A549 (cell line): ENCODE data around the gene TGFB1. TPM values are rescaled to one million over a fixed set of nuclear protein-coding genes. Genes with fewer than 3 reads are reported as not detected.

ENCODE experiments used
- ATAC-seq, 2 experiments: fragments of 200-7000 bp in 1 of 2; fragments of >200 bp in 1 of 2; cut with Nextera tagmentation in 1 of 2; cut with Tn5 transposase in 1 of 2; 3 replicates each; pipeline versions ENCODE4 v1.8.0 to v1.9.1; 2018 to 2020; ENCODE audit warnings: mild to moderate bottlenecking in 1 of 2, moderate library complexity in 1 of 2
- CTCF ChIA-PET: fragments of 300-600 bp; sonication (Branson Sonifier 250); formaldehyde crosslinking; extraction: SDS; loops from one replicate; lab custom pipeline; 2021; ENCODE audit warnings: antibody characterized with exemption, inconsistent platforms; lab: Yijun Ruan, JAX
- POLR2A ChIA-PET: fragments of 350-600 bp; formaldehyde crosslinking; extraction: SDS; loops from one replicate; lab custom pipeline; 2021; ENCODE audit warnings: antibody characterized with exemption, inconsistent platforms; lab: Yijun Ruan, JAX
- DNase-seq, 2 experiments: peaks; one replicate each; pipeline versions ENCODE4 v3.0.0 to v3.0.0-alpha.2; 2011 to 2016; ENCODE audit warnings: low read depth in 1 of 2, low spot score in 1 of 2
- FAIRE-seq: peaks from 2 replicates; lab custom pipeline; 2011; peaks lifted over from hg19 to GRCh38; lab: Jason Lieb, UNC
- H3K27ac ChIP-seq, 2 experiments: fragments of >200 bp; sonication (Bioruptor Twin); formaldehyde crosslinking; 3 replicates each; pipeline ENCODE4 v1.5.1; 2016 to 2017
- H3K4me1 ChIP-seq: fragments of >200 bp; sonication (Bioruptor Twin); formaldehyde crosslinking; 3 replicates; pipeline ENCODE4 v1.6.1; 2016
- H3K4me2 ChIP-seq: fragments of >200 bp; sonication (Bioruptor Twin); formaldehyde crosslinking; 3 replicates; pipeline ENCODE4 v1.6.1; 2016
- H3K4me3 ChIP-seq: fragments of >200 bp; sonication (Bioruptor Twin); formaldehyde crosslinking; 3 replicates; pipeline ENCODE4 v1.5.1; 2016
- H3K9me3 ChIP-seq: fragments of >200 bp; sonication (Bioruptor Twin); formaldehyde crosslinking; 3 replicates; pipeline ENCODE4 v1.6.1; 2016
- EHF ChIP-seq: fragments of 250-450 bp; sonication (Bioruptor Pico); IDR thresholded peaks from 2 replicates; pipeline ENCODE4 v1.5.0; 2020; ENCODE audit warnings: mild to moderate bottlenecking
- ELK1 ChIP-seq: fragments of 150-350 bp; IDR thresholded peaks from 2 replicates; pipeline ENCODE4 v1.6.1; 2014; ENCODE audit warnings: low read depth, mild to moderate bottlenecking, low read length
- FOSB ChIP-seq: fragments of 250-450 bp; sonication (Bioruptor Pico); IDR thresholded peaks from 2 replicates; pipeline ENCODE4 v1.5.0; 2020; ENCODE audit warnings: mild to moderate bottlenecking, moderate library complexity
- FOSL2 ChIP-seq, 2 experiments: fragments of 450-650 bp in 1 of 2; fragments of >200 bp in 1 of 2; sonication (Bioruptor Twin) in 1 of 2; formaldehyde crosslinking; IDR thresholded peaks; 2 replicates each; pipeline versions ENCODE4 v1.5.0 to v1.6.1; 2016 to 2020; ENCODE audit warnings: mild to moderate bottlenecking in 1 of 2, moderate library complexity in 1 of 2
- HMGXB4 ChIP-seq: fragments of 250-450 bp; sonication (Bioruptor Pico); IDR thresholded peaks from 2 replicates; pipeline ENCODE4 v1.5.0; 2021; ENCODE audit warnings: mild to moderate bottlenecking, moderate library complexity, borderline replicate concordance
- HOXA7 ChIP-seq: fragments of 250-450 bp; sonication (Bioruptor Pico); IDR thresholded peaks from 2 replicates; pipeline ENCODE4 v1.5.0; 2020; ENCODE audit warnings: mild to moderate bottlenecking, moderate library complexity
- HOXB5 ChIP-seq: fragments of 250-450 bp; sonication (Bioruptor Pico); IDR thresholded peaks from 2 replicates; pipeline ENCODE4 v1.5.0; 2020; ENCODE audit warnings: mild to moderate bottlenecking, moderate library complexity
- JUNB ChIP-seq: fragments of >200 bp; sonication (Bioruptor Twin); formaldehyde crosslinking; IDR thresholded peaks from 2 replicates; pipeline ENCODE4 v1.6.1; 2016
- KDM5A ChIP-seq: fragments of 200-600 bp; sonication (generic); IDR thresholded peaks from 2 replicates; pipeline ENCODE4 v1.6.1; 2016; ENCODE audit warnings: antibody characterized with exemption, mild to moderate bottlenecking
- PBX3 ChIP-seq: IDR thresholded peaks from 2 replicates; pipeline ENCODE4 v1.6.1; 2012
- POLR2AphosphoS2 ChIP-seq: conservative IDR thresholded peaks from 2 replicates; pipeline ENCODE4 v1.6.1; 2012; ENCODE audit warnings: low read length, improper control_type of control experiment, inconsistent platforms
- RAD21 ChIP-seq, 2 experiments: fragments of >200 bp in 1 of 2; sonication (Bioruptor Twin) in 1 of 2; formaldehyde crosslinking in 1 of 2; IDR thresholded peaks in 1 of 2; conservative IDR thresholded peaks in 1 of 2; 2 replicates in 1 of 2; 3 replicates in 1 of 2; pipeline ENCODE4 v1.6.1; 2012 to 2018; ENCODE audit warnings: inconsistent platforms in 1 of 2
- RCOR1 ChIP-seq: fragments of 150-350 bp; IDR thresholded peaks from 2 replicates; pipeline ENCODE4 v1.6.1; 2014; ENCODE audit warnings: antibody characterized with exemption, low read length, low read depth
- TP53 ChIP-seq: fragments of 250-450 bp; sonication (Bioruptor Pico); IDR thresholded peaks from 2 replicates; pipeline ENCODE4 v1.5.0; 2021; ENCODE audit warnings: mild to moderate bottlenecking, moderate library complexity
- WGBS: methylation state at CpG from one replicate; pipeline ENCODE4 v1.1.6; 2017; ENCODE audit errors: missing lambda C conversion rate; 5-methylcytosine and 5-hydroxymethylcytosine counted together
- polyA plus RNA-seq, 4 experiments: library from polyadenylated mRNA; depleted of rRNA in 3 of 4; stranded (reverse); fragments of >200 nt; fragmentation: RNase III in 1 of 4; extraction: RNeasy Plus Mini Kit Qiagen cat#74134 plus additional on column Dnase treatment in 1 of 4; gene quantifications; 2 replicates in 3 of 4; 3 replicates in 1 of 4; pipeline ENCODE4 v1.2.3, GENCODE V29; 2011 to 2017
- TF ChIP-seq, protein P1 (sequence below): fragments of 250-450 bp; sonication (Bioruptor Pico); IDR thresholded peaks from 2 replicates; pipeline ENCODE4 v1.5.0; 2020; ENCODE audit warnings: low read depth, mild to moderate bottlenecking, moderate library complexity
- TF ChIP-seq, protein P2 (sequence below): fragments of 200-600 bp; sonication (generic); IDR thresholded peaks from 2 replicates; pipeline ENCODE4 v1.6.1; 2016; ENCODE audit warnings: antibody characterized with exemption, mild to moderate bottlenecking, moderate library complexity

The TGFB1 gene
- polyA plus RNA-seq, 2 of the 4 experiments (the other 2 are of a cell fraction): 6.0 to 83.2 TPM

DNA sequence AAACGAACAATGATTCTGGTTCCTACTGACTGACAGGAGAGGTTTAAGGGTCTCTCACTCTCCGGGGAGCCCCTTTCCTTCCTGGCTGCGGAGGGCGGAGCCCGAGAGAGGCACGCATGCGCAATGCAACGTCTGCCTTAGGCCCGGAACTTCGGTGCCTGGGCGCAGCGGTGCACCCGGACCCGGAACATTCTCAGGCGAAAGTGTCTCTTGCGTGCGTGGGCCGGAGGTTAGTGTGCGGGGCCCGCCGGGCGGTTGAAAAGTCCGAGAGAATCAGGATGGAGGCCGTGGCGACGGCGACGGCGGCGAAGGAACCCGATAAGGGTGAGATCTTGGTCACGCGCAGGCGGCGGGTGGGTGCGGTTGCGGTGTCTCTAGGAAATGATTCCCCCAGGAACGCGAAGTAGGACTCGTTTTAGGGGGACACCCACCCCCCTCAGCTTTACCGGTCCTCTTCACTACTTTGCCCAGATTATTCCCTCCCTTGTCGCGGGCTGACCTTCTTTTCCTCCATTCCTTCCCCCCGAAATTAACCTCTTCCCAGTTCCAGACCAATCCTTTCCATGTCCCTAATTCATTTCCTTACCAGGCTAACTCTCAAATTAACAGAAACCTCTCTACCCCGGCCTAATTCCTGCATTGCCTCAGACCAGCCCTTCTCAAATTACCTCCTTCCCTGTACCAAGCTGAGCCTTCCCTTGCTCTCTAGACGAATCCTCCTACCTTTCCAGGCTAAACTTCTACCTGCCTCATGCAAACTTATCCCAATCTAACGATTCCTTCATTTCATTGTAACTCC, 43.5 kb downstream of the TGFB1 start, which contains the start of gene CCDC97 (continued):
- TF ChIP-seq ELK1 (no peak), HMGXB4 (CRISPR knock-in tag) (peak; percentile 98), KDM5A (peak; percentile 75), PBX3 (peak; percentile 80), FOSL2 (IDR thresholded peaks at IDR 0.05) (no peak), FOSL2 (CRISPR knock-in tag; IDR thresholded peaks at IDR 0.05) (peak; percentile 39), RAD21 (conservative IDR thresholded peaks at IDR 0.05 in 1 of 2, IDR thresholded peaks at IDR 0.05 in 1 of 2) (peak; percentile 19 to 50), FOSB (CRISPR knock-in tag) (peak; percentile 80), JUNB (0 out of 2 replicates have a peak, but pooled peaks have one; percentile 19), EHF (CRISPR knock-in tag) (peak; percentile 87), HOXB5 (CRISPR knock-in tag) (peak; percentile 79)
- TF ChIP-seq, protein P1, sequence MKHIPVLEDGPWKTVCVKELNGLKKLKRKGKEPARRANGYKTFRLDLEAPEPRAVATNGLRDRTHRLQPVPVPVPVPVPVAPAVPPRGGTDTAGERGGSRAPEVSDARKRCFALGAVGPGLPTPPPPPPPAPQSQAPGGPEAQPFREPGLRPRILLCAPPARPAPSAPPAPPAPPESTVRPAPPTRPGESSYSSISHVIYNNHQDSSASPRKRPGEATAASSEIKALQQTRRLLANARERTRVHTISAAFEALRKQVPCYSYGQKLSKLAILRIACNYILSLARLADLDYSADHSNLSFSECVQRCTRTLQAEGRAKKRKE: peak; percentile 77; the same call in 1 of the 2 replicates
- TF ChIP-seq, protein P2, sequence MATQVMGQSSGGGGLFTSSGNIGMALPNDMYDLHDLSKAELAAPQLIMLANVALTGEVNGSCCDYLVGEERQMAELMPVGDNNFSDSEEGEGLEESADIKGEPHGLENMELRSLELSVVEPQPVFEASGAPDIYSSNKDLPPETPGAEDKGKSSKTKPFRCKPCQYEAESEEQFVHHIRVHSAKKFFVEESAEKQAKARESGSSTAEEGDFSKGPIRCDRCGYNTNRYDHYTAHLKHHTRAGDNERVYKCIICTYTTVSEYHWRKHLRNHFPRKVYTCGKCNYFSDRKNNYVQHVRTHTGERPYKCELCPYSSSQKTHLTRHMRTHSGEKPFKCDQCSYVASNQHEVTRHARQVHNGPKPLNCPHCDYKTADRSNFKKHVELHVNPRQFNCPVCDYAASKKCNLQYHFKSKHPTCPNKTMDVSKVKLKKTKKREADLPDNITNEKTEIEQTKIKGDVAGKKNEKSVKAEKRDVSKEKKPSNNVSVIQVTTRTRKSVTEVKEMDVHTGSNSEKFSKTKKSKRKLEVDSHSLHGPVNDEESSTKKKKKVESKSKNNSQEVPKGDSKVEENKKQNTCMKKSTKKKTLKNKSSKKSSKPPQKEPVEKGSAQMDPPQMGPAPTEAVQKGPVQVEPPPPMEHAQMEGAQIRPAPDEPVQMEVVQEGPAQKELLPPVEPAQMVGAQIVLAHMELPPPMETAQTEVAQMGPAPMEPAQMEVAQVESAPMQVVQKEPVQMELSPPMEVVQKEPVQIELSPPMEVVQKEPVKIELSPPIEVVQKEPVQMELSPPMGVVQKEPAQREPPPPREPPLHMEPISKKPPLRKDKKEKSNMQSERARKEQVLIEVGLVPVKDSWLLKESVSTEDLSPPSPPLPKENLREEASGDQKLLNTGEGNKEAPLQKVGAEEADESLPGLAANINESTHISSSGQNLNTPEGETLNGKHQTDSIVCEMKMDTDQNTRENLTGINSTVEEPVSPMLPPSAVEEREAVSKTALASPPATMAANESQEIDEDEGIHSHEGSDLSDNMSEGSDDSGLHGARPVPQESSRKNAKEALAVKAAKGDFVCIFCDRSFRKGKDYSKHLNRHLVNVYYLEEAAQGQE: peak; percentile 15; the same call in 1 of the 2 replicates

- WGBS: 30% methylated on average over 26 of the region's 26 CpGs
- peak; percentile 21 to 41; a peak in 5 of 6 replicates for ATAC-seq
- Histone ChIP-seq H3K9me3 (no peaks in the 10 kb centered on the region), H3K4me2 (peak overlapping the region; percentile 89), H3K4me3 (peak overlapping the region; percentile 57), H3K4me1 (peaks cover 24% of the 10 kb centered on the region)
- no peak for DNase-seq
- no peak for FAIRE-seq
- TF ChIP-seq FOSL2 (IDR thresholded peaks at IDR 0.05): no peak
- TF ChIP-seq FOSL2 (CRISPR knock-in tag; IDR thresholded peaks at IDR 0.05): no peak
- TF ChIP-seq TP53 (CRISPR knock-in tag): no peak; the same call in 1 of the 2 replicates
- no peak for TF ChIP-seq ELK1
- no peak for TF ChIP-seq RCOR1
- TF ChIP-seq POLR2AphosphoS2: no peak
- peak; percentile 8; the same call in 1 of the 2 replicates for TF ChIP-seq PBX3
- 0 out of 2 replicates have a peak, but pooled peaks have one; percentile 35 for TF ChIP-seq HOXA7 (CRISPR knock-in tag)
- TF ChIP-seq, all 56 proteins: peak for 2
- peak overlapping the region; percentile 91 to 92 for H3K27ac ChIP-seq
- CTCF ChIA-PET: interaction anchor here (0.6 to 19.5 kb wide), 73 partner anchors 11 to 1153 kb away, joined by 3 to 598 read pairs (median 5); partner anchors contain the start of genes ACTMAP, AXL, B9D2 and CEACAM21
- POLR2A ChIA-PET: interaction anchor here (0.7 to 4.4 kb wide), 13 partner anchors 10 to 131 kb away, joined by 3 to 28 read pairs (median 5); partner anchors contain the start of genes AXL, HNRNPUL1 and TGFB1
These were observed 44.3 kb downstream of the TGFB1 start for GRCh38 chr19:41309180-41310032.
